ENCODE measurements around the gene PPP2R1A.

- TF ChIP-seq POLR2AphosphoS5 (IDR thresholded peaks at IDR 0.05; ENCODE audit: borderline replicate concordance, low read depth, low read length) = no peak
- TF ChIP-seq EZH2 (IDR thresholded peaks at IDR 0.05) = no peak
- TF ChIP-seq FOXP2 (optimal IDR thresholded peaks at IDR 0.05; ENCODE audit: control extremely low read depth, extremely low read length, insufficient read depth) = no peak
These were observed 24.4 kb downstream of the PPP2R1A start for GRCh38 chr19:52214241-52214640.
